Subcutaneous adipose tissue (tissue), 4 donors: ENCODE measurements around the gene PANK4. TPM values are rescaled to one million over a fixed set of nuclear protein-coding genes. Genes with fewer than 3 reads are reported as not detected.

Source experiments
- CTCF ChIP-seq: fragments of 450-650 bp; IDR thresholded peaks from one replicate; pipeline ENCODE4 v1.5.1; 2016; ENCODE audit warnings: low read depth, mild to moderate bottlenecking, control low read depth, antibody characterized with exemption, moderate library complexity
- total RNA-seq, 4 donors: library from RNA; depleted of rRNA; stranded (reverse); fragments of >200 nt; gene quantifications; one replicate each; pipeline ENCODE4 v1.1.0, GENCODE V29; 2016

Gene PANK4
- total RNA-seq, 4 donors from 2014 or later: 11.4 to 24.4 (median 21.7) TPM

- no peak for TF ChIP-seq CTCF
These were observed 20.2 kb downstream of the PANK4 start for GRCh38 chr1:2506007-2506860.

DNA sequence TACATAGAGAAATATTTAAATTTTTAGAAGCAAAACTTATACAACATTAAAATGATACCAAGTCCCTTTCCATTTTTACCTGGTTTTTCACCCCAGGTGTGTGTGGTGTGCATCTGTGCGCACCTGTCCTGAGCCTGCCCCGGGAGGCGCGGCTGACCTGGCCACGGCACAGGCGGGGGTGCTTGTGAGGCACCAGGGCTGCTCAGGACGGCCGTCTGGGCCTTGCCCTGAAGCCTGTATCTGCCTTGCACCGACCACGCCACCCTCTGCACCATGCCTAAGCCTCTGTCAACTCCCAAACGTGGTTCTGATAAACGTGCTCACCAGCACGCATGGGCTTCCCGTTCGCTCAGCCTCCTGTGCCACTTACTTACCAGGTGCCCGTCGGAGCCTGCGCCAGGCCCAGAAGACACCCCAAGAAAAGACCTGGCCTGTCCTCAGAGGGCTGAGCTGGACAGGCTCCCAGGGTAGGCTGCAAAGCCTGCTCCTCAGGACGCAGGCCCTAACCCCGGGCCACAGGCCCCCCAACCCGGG, 20.9 kb downstream of the PANK4 start:
- no peak for TF ChIP-seq CTCF

DNA sequence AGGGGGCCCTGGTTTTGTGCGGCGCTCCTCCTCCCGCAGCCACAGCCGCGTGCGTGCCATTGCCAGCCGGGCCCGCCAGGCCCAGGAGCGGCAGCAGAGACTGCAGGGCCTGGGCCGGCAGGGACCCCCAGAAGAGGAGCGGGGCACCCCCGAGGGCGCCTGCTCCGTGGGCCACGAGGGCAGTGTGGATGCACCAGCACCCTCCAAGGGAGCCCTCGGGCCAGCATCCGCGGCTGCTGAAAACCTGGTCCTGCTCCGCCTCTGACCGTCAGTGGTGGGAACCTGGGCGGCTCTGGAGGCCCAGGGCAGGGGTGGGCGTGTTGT, 21.5 kb downstream of the PANK4 start:
- no peak for TF ChIP-seq CTCF

DNA sequence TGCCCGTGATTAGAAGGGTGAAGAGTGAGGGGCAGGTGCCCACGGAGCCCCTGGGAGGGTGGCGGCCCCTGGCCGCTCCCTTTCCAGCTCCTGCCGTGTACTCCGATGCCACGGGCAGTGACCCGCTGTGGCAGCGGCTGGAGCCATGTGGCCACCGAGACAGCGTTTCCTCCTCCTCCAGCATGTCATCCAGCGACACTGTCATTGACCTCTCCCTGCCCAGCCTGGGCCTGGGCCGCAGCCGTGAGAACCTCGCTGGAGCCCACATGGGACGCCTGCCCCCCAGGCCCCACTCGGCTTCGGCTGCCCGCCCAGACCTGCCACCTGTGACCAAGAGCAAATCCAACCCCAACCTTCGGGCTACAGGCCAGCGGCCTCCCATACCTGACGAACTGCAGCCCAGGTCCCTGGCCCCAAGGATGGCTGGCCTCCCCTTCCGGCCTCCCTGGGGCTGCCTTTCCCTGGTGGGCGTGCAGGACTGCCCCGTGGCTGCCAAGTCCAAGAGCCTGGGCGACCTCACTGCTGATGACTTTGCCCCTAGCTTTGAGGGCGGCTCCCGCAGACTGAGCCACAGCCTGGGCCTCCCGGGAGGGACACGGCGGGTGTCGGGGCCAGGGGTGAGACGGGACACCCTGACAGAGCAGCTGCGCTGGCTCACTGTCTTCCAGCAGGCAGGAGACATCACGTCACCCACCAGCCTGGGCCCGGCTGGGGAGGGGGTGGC, 22.0 kb downstream of the PANK4 start:
- TF ChIP-seq CTCF: no peak

GRCh38 chr1:2503554-2504224, 22.7 kb downstream of the PANK4 start:
- no peak for TF ChIP-seq CTCF

- TF ChIP-seq CTCF: no peak
These were observed 23.5 kb downstream of the PANK4 start for GRCh38 chr1:2502661-2503553.
